GM21515 (cell line): ENCODE data around the gene C6orf136.

Experiments
- ATAC-seq: cut with Tn5 transposase; IDR thresholded peaks from one replicate; pipeline ENCODE4 v1.9.1; 2021; ENCODE audit not compliant: unreplicated experiment

Gene C6orf136

GRCh38 chr6:30686009-30686907 lies 39.3 kb downstream of the C6orf136 start, which contains the start of gene PPP1R18:
Gene PPP1R18, minus strand, starts transcription at chr6:30686645. Its CDS starts 627 bp downstream, at chr6:30686018.
- no peak for ATAC-seq

- ATAC-seq: peak; percentile 35
Measured at GRCh38 chr6:30686908-30687658, 40.1 kb downstream of the C6orf136 start.

GRCh38 chr6:30687659-30688431 lies 40.9 kb downstream of the C6orf136 start:
- no peak for ATAC-seq

- no peak for ATAC-seq
Measured at GRCh38 chr6:30688569-30688968, 41.6 kb downstream of the C6orf136 start.

- no peak for ATAC-seq
Measured at GRCh38 chr6:30689022-30689865, 42.3 kb downstream of the C6orf136 start.

- ATAC-seq: no peak
Measured at GRCh38 chr6:30689985-30690384, 43.1 kb downstream of the C6orf136 start.

GRCh38 chr6:30690403-30691207 lies 43.7 kb downstream of the C6orf136 start, which contains the start of gene NRM:
Gene NRM, minus strand, starts transcription at chr6:30690984. Its CDS starts 10 bp downstream, at chr6:30690974.
- ATAC-seq: peak; percentile 31

- ATAC-seq: no peak
Measured at GRCh38 chr6:30691208-30691847, 44.4 kb downstream of the C6orf136 start.

GRCh38 chr6:30696432-30696831 lies 49.5 kb downstream of the C6orf136 start:
- no peak for ATAC-seq

- ATAC-seq: no peak
Measured at GRCh38 chr6:30700340-30700739, 53.4 kb downstream of the C6orf136 start.
